SJCRH30 (cell line): ENCODE data around the gene APOC3. TPM values are rescaled to one million over a fixed set of nuclear protein-coding genes. Genes with fewer than 3 reads are reported as not detected.

Experiments used
- DNase-seq, 2 experiments: peaks; one replicate each; pipeline ENCODE4 v3.0.0-alpha.2; 2015 to 2020
- H3K27ac ChIP-seq: fragments of 250-450 bp; sonication (Bioruptor Pico); 2 replicates; pipeline ENCODE4 v1.5.1; 2020; ENCODE audit warnings: mild to moderate bottlenecking, moderate library complexity
- H3K27me3 ChIP-seq: fragments of 250-450 bp; sonication (Bioruptor Pico); 2 replicates; pipeline ENCODE4 v1.5.1; 2020; ENCODE audit warnings: mild to moderate bottlenecking, moderate library complexity
- H3K36me3 ChIP-seq: fragments of 250-450 bp; sonication (Bioruptor Pico); 2 replicates; pipeline ENCODE4 v1.5.1; 2020; ENCODE audit warnings: mild to moderate bottlenecking, moderate library complexity
- H3K4me1 ChIP-seq: fragments of 250-450 bp; sonication (Bioruptor Pico); 2 replicates; pipeline ENCODE4 v1.5.1; 2020; ENCODE audit warnings: mild to moderate bottlenecking, moderate library complexity
- H3K4me3 ChIP-seq: fragments of 250-450 bp; sonication (Bioruptor Pico); 2 replicates; pipeline ENCODE4 v1.5.1; 2020; ENCODE audit warnings: mild to moderate bottlenecking, moderate library complexity
- H3K9me3 ChIP-seq: fragments of 250-450 bp; sonication (Bioruptor Pico); replicated peaks from 2 replicates; pipeline ENCODE4 v1.5.1; 2020; ENCODE audit warnings: mild to moderate bottlenecking, moderate library complexity
- total RNA-seq: library from RNA; depleted of rRNA; stranded (reverse); fragments of >200 nt; shearing (Covaris generic); gene quantifications from 2 replicates; pipeline ENCODE4 v1.2.3, GENCODE V29; 2014

Gene APOC3
- total RNA-seq, 1 experiment from 2014 or later, result not detected

DNA sequence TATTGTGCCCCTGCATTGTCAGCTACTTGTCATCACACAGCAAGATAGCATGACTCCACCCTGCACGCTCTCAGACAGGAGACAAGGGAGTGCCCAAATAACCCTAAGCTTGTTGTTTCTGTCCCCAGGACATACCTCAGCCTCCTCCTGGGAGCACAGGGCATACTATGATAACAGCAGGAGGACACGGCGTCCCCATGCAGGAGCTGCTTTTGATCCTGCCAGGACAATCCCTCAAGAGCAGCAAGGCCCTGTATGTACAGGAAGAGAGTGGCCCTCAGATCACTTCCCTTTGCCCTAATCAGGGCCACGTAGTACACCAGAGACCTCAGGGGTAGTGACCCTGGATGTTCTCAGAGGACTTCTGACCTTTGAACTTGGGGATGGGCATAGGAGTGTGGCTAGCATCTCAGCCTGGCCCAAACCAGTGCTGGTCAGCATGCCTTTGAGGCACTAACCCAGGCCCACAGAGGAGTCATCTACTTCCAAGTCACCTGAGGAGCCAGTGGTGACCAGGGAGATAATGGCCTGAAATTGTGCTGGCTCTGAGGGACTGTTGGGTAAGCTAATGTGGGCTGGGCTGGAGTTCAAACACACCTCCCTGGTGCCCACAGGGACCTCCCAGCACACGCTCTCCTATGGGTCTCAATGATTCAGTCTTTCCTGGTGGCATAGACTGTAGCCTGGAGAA lies 15.8 kb upstream of the APOC3 start:
- Histone ChIP-seq H3K4me1 (no peaks in the 10 kb centered on the region), H3K9me3 (no peaks in the 10 kb centered on the region), H3K4me3 (no peak overlapping the region), H3K36me3 (no peaks in the 10 kb centered on the region), H3K27me3 (no peaks in the 10 kb centered on the region), H3K27ac (no peak overlapping the region)
- DNase-seq, result no peak

DNA sequence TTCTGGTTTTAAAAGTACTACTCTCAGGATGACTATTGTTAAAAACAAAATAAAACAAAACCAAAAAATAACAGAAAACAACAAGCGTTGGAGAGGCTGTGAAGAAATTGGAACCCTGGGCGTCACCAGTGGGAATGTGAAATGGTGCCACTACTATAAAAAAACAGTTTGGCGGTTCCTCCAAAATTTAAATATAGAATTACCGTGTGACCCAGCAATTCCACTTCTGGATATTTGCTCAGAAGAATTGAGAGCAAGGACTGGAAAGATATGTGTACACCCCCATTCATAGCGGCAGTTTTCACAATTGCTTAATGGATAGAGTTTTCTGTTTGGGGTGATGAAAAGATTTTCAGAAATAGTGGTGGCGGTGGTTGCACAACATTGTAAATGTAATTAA lies 15.2 kb upstream of the APOC3 start:
- Histone ChIP-seq H3K27ac (no peak overlapping the region), H3K9me3 (no peaks in the 10 kb centered on the region), H3K4me3 (no peak overlapping the region), H3K36me3 (no peaks in the 10 kb centered on the region), H3K4me1 (no peaks in the 10 kb centered on the region), H3K27me3 (no peaks in the 10 kb centered on the region)
- DNase-seq, result no peak

DNA sequence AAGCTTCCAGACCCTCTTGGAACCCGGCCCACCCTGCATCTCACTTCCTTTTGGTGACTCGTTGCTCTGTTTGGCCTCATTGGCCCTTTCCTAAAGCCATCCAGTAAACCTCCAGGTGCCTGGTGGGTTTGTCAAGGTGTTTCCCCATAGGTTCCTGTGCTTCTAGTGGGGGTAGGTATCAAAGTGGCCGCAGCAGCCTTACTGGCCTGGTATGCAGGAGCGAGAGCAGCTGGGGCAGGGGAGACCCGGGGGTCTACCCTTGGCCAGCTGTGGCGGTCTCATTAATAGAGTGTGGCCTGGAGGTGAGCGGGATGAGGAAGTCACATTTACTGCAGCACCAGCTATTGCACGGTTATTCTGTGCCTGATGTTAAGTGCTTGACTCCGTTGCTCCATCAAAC lies 10.7 kb upstream of the APOC3 start:
- Histone ChIP-seq H3K9me3 (no peaks in the 10 kb centered on the region), H3K4me3 (no peak overlapping the region), H3K36me3 (no peaks in the 10 kb centered on the region), H3K27ac (no peak overlapping the region), H3K27me3 (no peaks in the 10 kb centered on the region), H3K4me1 (no peaks in the 10 kb centered on the region)
- DNase-seq, result no peak

DNA sequence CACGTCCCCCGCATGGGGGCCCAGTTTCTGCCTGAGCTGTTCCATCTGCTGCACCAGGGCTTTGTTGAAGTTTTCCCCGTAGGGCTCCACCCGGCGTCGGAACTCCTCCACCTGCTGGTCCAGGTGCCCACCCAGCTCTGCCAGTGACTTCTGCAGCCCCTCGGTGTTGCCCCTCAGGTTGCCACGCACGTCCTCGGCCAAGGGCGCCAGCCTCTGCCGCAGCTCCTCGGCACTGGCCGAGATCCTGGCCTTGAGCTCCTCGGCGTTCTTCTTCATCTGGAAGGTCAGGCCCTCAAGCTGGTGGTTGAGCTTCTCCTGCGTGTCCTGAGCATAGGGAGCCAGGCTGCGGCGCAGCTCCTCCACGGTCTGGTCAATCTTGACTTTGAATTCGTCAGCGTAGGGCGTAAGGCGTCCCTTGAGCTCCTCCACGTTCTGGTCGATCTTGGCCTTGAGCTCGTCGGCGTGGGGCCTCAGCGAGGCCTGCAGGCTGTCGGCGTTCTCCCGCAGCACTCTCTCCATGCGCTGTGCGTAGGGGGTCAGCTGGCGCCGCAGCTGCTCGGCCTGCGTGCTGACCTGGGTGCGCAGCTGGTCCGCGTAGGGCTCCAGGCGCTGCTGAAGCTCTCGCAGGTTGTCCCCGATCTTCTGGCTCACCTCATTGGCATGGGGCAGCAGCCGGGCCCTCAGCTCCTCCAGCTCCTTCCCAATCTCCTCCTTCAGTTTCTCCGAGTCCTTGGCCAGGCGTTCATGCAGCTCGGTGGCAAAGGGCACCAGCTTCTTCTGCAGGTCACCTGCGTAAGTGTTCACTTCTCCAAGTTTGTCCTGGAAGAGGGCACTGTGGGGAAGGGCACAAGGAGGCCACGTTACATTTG lies 8.4 kb upstream of the APOC3 start:
- Histone ChIP-seq H3K4me1 (no peaks in the 10 kb centered on the region), H3K36me3 (no peaks in the 10 kb centered on the region), H3K27me3 (no peaks in the 10 kb centered on the region), H3K27ac (no peak overlapping the region), H3K9me3 (no peaks in the 10 kb centered on the region), H3K4me3 (no peak overlapping the region)
- no peak for DNase-seq

DNA sequence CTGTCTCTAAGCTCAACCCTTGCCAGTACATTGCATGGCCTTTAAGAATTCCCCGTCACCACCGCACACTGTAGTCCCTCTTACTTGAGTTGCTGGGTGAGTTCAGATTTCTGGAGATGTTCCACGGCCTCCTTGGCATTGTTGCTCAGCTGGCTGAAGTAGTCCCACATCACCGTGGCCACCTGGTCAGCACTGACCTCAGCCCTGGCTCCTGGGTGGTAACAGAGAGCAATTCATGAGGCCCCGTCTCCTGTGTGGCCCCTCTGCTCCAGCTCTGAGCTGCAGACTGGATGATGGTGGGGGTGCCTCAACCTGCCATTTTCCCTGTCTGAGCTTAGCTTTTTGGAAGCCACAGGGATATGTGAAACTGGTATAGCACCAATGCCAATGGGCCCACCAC lies 7.1 kb upstream of the APOC3 start:
- Histone ChIP-seq H3K4me1 (no peaks in the 10 kb centered on the region), H3K36me3 (no peaks in the 10 kb centered on the region), H3K4me3 (no peak overlapping the region), H3K27ac (no peak overlapping the region), H3K9me3 (no peaks in the 10 kb centered on the region), H3K27me3 (no peaks in the 10 kb centered on the region)
- DNase-seq, result no peak

DNA sequence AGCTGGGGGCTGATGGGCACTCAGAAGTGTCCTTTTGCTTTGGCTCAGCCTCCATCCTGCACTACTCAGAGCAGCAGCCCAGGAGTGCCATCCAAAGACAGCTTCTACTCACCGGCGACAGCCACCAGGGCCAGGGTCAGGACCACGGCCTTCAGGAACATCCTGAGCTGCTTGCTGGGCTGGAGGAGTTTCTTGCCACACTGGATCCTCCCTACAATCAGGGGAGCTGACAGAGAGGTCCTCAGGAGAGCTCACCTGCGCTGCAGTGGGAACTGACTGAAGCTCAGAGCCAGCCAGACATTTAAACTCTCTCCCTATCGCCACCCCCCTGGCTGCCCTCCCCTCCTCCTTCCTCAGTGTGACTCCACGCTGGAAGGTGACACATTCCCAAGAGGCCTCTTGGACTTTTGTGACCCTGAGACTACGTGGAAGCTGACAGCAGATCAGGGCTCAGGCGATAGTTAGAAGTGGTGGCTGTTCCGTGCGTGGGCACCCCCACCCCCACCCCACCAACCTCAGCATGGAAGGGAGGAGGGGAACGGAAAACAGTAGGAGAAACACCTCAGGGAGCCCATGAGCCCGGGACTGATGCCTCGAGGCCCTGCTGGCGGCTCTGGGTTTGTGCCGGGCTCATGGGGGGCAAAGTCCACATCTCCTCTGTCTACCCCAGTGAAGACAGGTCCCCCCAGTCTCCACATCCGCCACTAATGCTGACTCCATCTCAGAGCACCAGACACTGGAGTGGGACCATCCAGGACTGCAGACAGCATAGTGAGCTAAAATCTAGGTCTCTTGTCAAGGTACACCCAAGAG lies 6.5 kb upstream of the APOC3 start, which contains the start of gene APOA4:
APOA4 (minus strand) TSS at position 274 of the 813 bp plus-strand sequence; CDS start at position 161, 113 bp downstream.
- Histone ChIP-seq H3K4me1 (no peaks in the 10 kb centered on the region), H3K4me3 (no peak within 1 kb of the TSS)

DNA sequence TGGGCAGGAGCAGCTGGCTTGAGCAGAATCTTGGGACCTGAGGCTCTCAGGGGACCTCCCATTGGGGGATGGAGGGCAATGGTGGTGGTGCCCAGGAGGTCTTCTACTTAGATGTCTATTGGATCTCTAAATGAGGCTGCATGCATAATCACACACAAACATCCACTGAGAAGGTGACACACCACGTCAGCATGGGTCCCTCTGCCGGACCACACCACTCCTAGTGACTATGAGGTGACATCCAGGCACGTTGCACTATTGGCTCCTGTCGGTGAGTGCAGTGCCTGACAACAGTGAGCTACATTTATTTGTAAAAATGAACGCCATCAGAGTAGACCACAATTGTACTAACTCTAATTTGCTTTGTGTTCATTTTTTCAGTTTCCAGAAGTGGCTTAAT lies 4.3 kb upstream of the APOC3 start:
- no peak for DNase-seq
- no peaks in the 10 kb centered on the region for H3K4me1 ChIP-seq
- no peaks in the 10 kb centered on the region for H3K27me3 ChIP-seq
- no peak overlapping the region for H3K27ac ChIP-seq
- H3K9me3 ChIP-seq, result no peaks in the 10 kb centered on the region
- no peaks in the 10 kb centered on the region for H3K36me3 ChIP-seq
- H3K4me3 ChIP-seq, result no peak overlapping the region

More for the DNA sequence above, 6.5 kb upstream of the APOC3 start, which contains the start of gene APOA4:
- Histone ChIP-seq H3K27me3 (no peaks in the 10 kb centered on the region), H3K9me3 (no peaks in the 10 kb centered on the region), H3K27ac (no peak within 1 kb of the TSS), H3K36me3 (no peaks in the 10 kb centered on the region)
- no peak for DNase-seq

DNA sequence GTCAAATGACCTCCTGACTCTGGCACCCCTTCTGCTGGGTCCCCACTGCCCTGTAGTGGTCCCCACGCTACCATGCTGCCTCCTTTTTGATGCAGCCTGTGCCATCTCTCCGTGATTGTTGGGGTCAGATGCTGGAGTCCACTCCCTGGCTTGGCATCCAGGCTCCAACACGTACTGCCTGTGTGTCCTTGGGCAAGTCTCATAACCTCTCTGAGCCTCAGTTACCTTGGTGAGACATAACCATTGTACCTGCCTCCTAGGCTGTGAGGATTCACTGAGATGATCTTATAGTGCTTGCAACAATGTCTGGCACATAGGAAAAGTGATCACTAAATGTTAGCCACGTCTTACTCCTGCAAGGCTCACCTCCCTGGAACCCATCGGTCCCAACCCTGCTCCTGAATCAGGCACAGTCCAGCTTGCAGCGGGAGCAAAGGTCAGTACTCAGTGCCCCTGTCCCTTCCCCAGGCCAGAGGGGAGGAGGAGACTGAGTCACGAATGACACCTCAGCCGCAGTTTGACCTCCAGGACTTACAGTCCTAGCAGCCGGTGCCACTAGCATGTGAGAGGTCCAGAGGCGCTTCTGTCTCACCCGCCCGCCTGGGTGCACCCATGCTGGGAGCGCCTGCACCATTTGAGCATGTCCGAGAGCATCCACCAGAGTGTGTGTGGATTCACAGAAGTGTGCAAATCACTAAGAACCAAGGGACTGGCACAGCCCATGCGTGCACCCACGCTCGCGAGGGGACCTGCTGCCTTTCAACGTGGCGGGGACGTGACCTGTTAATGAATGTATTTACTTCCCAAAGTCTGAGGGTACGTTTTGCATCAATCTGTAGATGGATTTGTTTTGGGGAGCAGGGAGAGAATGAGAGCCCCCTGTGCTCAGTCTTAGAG lies 3.6 kb upstream of the APOC3 start:
- no peak for DNase-seq
- Histone ChIP-seq H3K4me3 (no peak overlapping the region), H3K27me3 (no peaks in the 10 kb centered on the region), H3K9me3 (no peaks in the 10 kb centered on the region), H3K27ac (no peak overlapping the region), H3K4me1 (no peaks in the 10 kb centered on the region), H3K36me3 (no peaks in the 10 kb centered on the region)

DNA sequence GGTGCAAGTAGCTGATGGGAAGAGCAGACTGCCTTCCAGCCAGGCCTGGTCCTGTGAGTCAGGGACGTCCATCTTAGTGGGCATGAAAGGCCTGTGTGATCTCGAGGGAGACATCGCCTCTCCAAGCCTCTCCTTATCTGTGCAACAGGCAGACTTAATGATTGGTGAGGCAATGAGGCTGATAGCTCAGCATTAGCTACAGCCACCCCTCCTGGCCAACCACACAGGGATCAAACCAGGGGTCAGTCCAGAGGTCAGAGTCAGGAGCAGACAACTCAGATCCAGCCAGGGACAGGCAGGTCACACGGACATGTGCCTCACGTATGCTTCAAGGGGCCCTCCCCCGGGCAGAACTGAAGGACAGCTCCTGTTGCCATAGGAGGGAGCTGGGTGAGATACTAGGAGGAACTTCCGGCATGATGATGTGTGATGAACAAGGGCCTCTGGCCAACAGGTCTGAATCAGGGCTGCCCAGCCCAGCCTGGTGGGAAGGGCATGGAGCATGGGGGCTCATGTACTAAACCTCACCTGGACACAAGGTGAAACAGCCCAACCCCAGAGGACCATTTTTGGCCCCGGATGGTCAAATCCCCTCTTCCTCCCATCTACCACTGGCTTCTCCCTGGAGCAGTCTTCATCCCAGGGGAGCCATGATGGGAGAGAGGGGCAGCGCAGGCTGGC lies 2.8 kb upstream of the APOC3 start:
- no peaks in the 10 kb centered on the region for H3K9me3 ChIP-seq
- H3K36me3 ChIP-seq, result no peaks in the 10 kb centered on the region
- DNase-seq, result no peak
- no peaks in the 10 kb centered on the region for H3K4me1 ChIP-seq
- H3K4me3 ChIP-seq, result no peak overlapping the region
- no peaks in the 10 kb centered on the region for H3K27me3 ChIP-seq
- H3K27ac ChIP-seq, result no peak overlapping the region

DNA sequence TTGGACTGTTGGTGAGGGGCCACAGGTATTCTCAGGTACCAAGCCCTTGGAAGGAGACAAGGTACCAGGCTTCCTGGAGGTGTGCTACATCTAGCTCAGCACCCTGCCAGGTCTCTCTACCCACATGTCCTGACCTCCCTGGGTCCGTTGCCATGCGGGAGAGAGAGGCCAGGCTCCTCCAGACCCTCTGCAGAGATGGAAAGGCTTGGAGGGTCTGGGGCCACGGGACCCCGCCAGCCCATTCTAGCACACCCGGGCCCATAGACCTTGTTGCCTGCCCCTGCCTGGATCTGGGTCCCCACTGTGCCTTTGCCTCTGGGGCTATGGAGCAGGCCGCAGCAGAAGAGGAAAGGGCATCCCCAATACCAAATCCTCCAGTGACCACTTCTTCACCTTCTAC lies 2.2 kb upstream of the APOC3 start:
- no peaks in the 10 kb centered on the region for H3K9me3 ChIP-seq
- no peak overlapping the region for H3K27ac ChIP-seq
- no peak overlapping the region for H3K4me3 ChIP-seq
- no peaks in the 10 kb centered on the region for H3K4me1 ChIP-seq
- H3K27me3 ChIP-seq, result no peaks in the 10 kb centered on the region
- no peak for DNase-seq
- no peaks in the 10 kb centered on the region for H3K36me3 ChIP-seq

DNA sequence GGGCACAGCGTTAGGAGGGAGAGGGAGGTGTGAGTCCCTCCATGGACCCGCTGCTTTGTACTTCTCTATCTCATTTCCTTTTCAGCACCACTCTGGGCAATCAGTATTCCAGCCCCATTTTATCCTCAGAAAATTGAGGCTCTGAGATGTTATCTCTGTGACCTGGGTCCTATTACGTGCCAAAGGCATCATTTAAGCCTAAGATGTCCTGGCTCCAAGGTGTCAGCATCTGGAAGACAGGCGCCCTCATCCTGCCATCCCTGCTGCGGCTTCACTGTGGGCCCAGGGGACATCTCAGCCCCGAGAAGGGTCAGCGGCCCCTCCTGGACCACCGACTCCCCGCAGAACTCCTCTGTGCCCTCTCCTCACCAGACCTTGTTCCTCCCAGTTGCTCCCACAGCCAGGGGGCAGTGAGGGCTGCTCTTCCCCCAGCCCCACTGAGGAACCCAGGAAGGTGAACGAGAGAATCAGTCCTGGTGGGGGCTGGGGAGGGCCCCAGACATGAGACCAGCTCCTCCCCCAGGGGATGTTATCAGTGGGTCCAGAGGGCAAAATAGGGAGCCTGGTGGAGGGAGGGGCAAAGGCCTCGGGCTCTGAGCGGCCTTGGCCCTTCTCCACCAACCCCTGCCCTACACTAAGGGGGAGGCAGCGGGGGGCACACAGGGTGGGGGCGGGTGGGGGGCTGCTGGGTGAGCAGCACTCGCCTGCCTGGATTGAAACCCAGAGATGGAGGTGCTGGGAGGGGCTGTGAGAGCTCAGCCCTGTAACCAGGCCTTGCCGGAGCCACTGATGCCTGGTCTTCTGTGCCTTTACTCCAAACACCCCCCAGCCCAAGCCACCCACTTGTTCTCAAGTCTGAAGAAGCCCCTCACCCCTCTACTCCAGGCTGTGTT lies 829 bp upstream of the APOC3 start:
- DNase-seq, result no peak
- Histone ChIP-seq H3K27ac (no peak overlapping the region), H3K9me3 (no peaks in the 10 kb centered on the region), H3K4me3 (no peak overlapping the region), H3K36me3 (no peaks in the 10 kb centered on the region), H3K27me3 (no peaks in the 10 kb centered on the region), H3K4me1 (no peaks in the 10 kb centered on the region)

DNA sequence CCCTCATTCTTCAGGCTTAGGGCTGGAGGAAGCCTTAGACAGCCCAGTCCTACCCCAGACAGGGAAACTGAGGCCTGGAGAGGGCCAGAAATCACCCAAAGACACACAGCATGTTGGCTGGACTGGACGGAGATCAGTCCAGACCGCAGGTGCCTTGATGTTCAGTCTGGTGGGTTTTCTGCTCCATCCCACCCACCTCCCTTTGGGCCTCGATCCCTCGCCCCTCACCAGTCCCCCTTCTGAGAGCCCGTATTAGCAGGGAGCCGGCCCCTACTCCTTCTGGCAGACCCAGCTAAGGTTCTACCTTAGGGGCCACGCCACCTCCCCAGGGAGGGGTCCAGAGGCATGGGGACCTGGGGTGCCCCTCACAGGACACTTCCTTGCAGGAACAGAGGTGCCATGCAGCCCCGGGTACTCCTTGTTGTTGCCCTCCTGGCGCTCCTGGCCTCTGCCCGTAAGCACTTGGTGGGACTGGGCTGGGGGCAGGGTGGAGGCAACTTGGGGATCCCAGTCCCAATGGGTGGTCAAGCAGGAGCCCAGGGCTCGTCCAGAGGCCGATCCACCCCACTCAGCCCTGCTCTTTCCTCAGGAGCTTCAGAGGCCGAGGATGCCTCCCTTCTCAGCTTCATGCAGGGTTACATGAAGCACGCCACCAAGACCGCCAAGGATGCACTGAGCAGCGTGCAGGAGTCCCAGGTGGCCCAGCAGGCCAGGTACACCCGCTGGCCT lies 641 bp downstream of the APOC3 start:
- Histone ChIP-seq H3K4me1 (no peaks in the 10 kb centered on the region), H3K36me3 (no peaks in the 10 kb centered on the region), H3K27me3 (no peaks in the 10 kb centered on the region), H3K27ac (no peak overlapping the region), H3K9me3 (no peaks in the 10 kb centered on the region), H3K4me3 (no peak overlapping the region)
- DNase-seq, result no peak
